NCI-H446 treated with DMSO at 0.1 percent for 48 hours (cell line): ENCODE measurements around the gene ZNF560.
"Not testable (repeated sequence)": the region's sequence is repeated elsewhere in the genome, so short reads cannot be mapped to it uniquely, and the experiment has no call there.

Experiments used
- DNase-seq: peaks from one replicate; lab custom pipeline; 2025; lab: John Stamatoyannopoulos, UW

ZNF560 gene

DNA sequence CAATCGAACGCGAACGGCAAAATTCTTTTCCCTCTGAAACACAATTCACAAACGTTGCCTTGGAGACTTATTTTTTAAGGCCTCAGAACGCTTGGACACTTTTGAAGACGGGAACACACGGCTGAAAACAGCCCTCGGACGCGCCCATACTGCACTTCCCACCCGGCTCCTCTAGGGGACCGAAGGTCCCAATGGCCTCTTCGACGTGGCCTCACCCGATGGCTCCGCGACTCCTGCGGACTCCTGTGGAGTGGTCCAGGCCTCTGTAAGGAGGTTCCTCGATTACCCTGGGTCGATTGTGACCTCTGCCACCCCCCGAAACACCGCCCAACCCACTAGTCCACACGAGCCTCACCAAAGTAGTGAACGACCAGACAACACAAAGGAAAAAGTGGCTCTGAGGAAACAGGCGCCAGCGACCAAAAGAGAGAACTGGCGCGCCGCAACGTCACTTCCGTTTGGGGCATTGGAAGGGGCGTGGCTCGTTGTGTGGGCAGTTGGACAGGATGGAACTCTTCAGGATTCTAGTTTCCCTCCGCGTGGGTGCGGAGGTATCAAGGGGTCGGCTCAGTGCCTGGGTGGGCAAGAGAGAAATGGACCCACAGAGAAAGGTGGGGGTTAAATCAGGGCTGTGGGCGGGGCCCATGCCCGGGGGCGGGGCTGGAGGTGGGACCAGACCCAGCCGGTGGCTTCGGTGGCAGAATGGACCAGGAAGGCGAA lies at the start of gene ZNF560:
Gene ZNF560, minus strand, starts transcription at position 434 of the 720 bp plus-strand sequence. CDS start 23,303 bp downstream, outside the sequence.
- no peak for DNase-seq

DNA sequence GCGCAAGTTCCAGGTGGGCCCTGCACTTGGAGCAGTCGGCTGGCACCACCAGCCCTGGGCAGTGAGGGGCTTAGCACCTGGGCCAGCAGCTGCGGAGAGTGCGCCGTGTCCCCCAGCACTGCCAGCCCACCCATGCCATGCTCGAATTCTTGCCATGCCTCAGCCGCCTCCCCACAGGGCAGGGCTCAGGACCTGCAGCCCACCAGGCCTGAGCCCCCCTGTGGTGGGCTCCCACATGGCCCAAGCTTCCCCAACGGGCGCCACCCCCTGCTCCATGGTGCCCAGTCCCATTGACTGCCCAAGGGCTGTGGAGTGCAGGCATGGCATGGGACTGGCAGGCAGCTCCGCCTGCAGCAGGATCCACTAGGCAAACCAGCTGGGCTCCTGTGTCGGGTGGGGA lies 49.5 kb upstream of the ZNF560 start:
- no peak for DNase-seq

DNA sequence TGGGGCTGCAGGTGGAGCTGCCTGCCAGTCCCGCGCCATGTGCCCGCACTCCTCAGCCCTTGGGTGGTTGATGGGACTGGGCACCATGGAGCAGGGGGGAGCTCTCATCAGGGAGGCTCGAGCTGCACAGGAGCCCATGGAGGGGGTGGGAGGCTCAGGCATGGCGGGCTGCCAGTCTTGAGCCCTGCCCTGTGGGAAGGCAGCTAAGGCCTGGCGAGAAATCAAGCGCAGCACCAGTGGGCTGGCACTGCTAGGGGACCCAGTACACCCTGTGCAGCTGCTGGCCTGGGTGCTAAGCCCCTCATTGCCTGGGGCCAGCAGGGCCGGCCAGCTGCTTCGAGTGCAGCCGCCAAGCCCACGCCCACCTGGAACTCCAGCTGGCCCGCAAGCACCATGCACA lies 42.9 kb upstream of the ZNF560 start:
- DNase-seq: not testable (repeated sequence)

DNA sequence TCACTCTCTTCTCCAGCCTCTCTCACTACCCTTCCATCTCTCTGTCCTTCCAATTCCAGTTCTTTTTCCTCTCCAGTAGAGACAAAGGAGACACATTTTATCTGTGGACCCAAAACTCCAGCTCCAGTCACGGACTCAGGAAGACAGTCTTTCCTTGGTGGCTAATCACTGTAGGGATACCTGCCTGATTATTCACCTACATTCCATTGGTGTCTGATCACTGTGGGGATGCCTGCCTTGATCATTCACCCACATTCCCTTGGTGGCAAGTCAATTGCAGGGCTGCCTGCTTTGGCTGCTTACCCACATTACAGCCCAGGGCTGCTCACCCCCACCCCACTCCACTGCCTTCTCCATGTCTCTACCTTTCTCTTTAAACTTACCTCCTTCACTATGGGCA lies 41.5 kb upstream of the ZNF560 start:
- DNase-seq: not testable (repeated sequence)

DNA sequence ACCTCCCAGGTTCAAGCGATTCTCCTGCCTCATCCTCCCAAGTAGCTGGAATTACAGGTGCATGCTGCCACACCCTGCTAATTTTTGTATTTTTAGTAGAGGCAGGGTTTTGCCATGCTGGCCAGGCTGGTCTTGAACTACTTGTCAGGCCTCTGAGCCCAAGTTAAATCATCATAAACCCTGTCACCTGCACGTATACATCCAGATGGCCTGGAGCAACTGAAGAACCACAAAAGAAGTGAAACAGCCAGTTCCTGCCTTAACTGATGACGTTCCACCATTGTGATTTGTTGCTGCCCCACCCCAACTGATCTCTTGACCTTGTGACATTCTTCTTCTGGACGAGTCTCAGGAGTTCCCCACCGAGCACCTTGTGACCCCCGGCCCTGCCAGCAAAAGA lies 40.8 kb upstream of the ZNF560 start:
- not testable (repeated sequence) for DNase-seq

DNA sequence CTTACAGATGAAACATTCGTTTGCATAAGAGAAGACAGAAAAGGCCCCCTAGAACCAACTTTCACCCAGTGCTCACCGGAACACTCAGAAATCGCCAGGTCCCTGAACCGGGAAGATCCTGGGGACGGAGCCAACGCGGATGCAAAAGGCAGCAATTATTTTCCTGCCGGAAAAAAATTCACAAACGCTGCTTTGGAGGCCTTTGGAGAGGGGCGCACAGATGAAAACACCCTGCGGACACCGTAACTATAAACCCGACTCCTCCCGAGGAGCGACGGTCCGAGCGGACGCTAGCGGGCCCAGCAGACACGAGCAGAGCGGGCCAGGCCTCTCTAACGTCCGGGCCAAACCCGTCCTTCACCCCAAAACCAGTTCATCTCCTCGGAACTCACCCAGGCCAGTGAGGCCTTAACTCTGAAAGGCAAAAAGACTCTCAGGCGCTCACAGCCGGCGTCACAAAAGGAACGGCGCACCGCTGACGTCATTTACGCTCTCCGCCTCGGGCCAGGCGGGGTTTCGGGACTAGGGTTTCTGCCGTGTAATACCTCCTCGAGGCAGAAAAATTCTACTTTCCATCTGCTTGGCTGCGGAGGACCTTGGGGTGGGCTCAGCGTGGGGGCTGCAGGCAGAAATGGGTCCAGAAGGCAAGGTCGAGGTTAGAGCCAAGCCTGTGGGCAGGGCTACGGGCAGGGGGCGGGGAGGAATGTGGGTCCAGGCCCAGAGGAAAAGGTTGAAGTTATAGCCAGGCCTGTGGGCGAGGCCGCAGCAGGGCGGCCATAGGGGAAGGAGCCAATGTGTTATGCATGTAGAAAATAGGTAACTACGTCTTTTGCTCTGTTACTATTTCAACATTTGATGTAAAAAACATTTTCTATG lies 40.0 kb upstream of the ZNF560 start, which contains the start of gene ZNF426:
Gene ZNF426, minus strand, starts transcription at position 463 of the 876 bp plus-strand sequence. CDS start 2,413 bp downstream, outside the sequence.
- DNase-seq: peak; percentile 75

DNA sequence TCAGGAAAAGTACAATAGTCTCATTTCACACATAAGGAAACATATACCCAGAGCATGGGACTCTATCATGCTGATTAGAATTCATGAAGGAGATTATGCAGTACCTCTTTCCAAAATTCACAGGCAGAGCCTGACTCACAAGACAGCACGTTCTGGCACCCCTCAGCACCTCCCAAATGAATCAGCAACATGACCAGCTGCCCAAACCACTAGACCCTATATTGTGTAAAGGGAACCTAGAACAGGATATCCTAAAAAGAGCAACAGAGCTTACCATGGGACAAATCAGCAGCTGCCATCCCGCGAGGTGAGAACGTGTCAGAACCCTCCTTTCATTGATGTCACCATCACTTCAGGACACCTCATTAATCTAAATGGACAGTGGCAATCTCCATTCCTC lies 37.5 kb upstream of the ZNF560 start:
- DNase-seq: no peak

DNA sequence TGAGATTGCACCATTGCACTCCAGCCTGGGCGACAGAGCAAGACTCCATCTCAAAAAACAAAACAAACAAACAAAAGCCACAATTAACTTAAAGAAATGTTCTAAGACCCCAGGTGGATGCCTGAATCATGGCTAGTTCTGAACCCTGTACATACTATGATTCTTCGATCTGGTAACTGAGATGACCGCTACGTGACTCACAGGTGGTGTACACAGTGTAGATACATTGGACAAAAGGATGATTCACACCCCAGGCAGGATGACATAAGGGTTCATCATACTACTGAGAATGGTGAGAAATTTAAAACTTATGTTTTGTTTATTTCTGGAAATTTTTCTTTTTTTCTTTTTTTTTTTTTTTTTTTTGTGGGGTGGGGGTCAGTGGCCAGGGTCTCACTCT lies 33.5 kb upstream of the ZNF560 start:
- no peak for DNase-seq

DNA sequence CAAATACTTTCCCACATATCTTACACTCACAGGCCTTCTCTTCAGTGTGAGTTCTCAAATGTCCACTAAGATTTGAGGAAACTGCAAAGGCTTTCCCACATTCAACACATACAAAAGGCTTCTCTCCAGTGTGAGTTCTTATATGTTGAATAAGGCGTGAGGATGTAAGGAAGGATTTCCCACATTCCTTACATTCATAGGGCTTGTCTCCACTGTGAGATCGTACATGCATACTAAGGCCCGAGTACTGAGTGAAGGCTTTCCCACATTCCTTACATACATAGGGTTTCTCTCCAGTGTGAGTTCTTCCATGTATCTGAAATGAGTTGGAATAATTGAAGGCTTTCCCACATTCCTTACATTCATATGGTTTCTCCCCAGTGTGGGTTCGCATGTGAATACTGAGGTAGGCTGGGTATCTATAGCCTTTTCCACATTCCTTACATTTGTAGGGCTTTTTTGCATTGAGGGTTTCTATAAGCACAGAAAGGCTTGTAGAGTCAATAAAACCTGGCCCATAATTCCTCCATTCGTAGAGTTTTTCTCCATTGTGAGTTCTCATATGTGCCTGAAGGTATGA lies 30.4 kb upstream of the ZNF560 start:
- DNase-seq: no peak

DNA sequence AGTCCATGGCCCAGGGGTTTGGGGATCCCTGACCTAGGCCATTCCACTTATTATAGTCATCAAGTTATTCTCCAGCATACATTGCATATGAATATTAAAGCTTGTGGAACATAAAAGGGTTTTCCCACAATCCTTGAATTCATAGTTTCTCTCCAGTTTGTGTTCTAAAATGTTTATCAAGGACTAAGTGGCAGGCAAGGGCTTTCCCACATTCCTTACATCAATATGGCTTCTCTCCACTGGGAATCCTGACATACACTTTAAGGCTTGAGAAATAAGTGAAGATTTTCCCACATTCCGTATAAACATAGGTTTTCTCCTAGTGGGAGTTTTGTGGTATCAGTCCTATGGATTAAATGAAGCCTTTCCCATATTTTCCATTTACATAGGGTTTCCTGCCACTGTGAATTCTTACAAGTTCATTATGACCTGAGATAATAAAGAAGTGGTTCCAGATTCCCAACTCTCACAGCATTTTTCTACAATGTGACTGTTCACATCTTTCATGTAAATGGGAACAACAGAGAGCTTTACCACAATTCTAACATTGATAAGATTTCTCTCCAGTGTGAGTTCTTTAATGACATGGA lies 25.6 kb upstream of the ZNF560 start:
- no peak for DNase-seq

DNA sequence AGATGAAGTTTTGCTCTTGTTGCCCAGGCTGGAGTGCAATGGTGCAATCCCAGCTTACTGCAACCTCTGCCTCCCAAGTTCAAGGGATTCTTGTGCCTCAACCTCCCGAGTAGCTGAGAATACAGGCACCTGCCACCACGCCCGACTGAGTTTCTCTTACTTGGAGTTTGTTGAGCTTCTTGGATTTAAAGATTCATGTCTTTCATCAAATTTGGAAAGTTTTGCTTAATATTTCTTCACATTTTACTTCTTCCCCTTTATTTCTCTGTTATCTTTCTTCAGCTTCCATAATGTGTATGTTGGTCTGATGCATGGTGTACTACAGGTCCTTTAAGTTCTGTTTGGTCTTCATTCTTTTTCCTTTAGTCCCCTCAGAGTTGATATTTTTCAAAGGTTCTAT lies 8.9 kb upstream of the ZNF560 start:
- DNase-seq: no peak

DNA sequence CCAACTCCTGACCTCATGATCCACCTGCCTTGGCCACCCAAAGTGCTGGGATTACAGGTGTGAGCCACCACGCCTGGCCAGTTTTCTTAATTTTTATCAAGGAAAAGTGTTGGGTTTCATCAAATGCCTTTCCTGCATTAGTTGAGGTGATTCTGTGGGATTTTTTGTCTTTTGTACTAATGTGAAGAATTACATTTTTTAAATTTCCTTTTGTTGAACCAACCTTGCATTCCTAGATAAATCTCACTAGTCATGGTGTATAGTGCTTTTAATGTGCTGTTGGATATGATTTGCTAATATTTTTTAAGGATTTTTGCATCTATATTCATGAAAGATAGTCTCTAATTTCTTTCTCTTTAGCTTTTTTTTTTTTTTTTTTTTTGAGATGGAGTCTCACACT lies 2.4 kb upstream of the ZNF560 start:
- DNase-seq: no peak

DNA sequence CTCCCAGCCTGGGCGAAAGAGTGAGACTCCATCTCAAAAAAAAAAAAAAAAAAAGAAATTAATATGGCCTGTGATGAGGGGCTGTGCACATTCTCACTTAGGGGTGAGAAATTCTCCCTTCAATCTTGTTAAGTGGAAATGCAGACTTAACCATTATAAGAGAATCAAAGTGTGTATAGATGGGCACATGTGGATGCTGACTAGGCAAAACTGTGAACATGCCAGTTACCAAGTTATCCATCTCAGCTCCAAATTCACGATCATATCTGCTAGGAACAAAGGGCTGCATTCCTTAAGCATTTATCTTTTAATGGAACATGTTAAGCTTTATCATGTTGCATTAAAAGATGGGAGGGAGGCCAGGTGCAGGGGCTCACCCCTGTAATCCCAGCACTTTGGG lies 4.3 kb downstream of the ZNF560 start:
- no peak for DNase-seq

DNA sequence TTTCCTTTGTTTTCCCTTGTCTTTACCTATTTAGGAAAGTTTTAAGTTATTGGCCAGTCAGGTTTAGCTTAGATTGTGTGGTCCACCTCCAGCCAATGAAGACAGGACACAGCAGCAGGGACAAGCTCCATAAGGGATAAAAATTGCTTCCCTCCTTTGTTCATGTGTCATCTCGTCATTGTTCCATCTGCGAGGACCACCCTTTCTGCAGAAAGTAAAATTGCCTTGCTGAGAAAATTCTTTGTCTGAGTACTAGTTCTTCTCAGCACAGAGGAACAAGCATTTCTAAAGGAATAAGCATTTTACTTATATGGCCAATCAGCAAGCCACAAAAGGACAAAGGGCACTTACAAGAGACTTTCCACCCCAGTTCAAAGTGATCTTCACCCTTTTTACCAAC lies 11.4 kb downstream of the ZNF560 start:
- DNase-seq: no peak

DNA sequence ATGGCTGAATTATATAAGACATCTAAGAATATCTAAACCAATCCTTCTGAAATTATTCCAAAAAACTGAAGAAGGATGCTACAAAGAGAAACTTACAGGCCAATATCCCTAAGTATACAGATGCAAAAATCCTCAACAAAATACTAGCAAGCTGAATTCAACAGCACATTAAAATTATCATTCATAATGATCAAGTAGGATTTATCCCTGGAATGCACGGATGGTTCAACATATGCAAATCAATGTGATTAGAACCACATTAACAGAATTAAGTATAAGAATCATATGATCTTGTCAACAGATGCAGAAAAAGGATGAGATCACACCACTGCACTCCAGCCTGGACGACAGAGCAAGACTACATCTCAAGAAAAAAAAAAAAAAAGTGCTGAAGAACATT lies 13.3 kb downstream of the ZNF560 start:
- no peak for DNase-seq

DNA sequence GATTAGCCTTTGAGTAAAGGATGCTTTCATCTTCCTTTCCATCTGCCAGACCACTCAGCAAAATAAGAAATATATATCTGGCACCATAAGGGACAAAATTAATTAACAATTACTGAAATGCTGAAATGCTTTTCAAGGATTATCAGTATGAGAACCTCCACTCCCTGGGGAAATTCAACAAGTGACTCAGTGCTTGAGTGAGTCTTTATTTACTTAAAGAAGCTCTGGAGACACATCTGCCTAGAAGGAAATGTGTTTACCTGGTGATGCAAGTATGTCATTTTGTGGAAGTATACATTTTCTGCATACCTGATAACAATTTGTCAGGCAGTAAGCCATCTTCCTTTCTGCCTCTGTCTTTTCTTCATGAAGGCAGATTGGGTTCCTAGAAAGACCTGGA lies 23.4 kb downstream of the ZNF560 start:
- DNase-seq: no peak

DNA sequence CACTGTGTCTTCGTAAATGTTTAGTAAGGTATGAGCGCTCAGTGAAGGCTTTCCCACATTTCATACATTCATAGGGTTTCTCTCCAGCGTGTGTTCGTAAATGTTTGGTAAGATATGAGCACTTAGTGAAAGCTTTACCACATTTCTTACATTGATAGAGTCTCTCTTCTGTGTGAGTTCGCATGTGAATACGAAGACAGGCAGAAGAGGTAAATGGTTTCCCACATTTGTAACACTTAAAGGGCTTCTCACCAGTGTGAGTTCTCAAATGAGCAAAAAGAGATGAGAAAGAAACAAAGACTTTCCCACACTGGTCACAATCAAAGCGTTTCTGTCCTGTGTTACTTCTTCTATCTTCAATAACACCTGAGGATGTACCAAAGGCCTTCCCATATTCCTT lies 31.3 kb downstream of the ZNF560 start:
- DNase-seq: no peak

DNA sequence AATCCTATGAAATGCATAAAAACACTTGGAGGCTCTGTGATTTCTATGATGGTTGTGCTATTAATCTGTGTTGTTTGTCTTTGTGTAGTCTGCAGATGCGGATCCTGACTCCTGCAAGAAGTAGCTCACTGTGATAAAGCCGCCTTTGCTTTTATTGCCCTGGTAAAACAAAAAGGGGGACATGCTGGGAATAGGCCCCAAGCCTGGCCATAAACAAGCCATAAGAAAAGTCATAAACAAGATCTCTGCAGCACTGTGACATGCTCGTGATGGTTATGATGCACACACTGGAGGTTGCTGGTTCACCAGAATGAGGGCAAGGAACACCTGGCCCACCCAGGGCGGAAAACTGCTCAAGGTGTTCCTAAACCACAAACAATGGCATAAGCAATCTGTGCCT lies 36.5 kb downstream of the ZNF560 start:
- no peak for DNase-seq

DNA sequence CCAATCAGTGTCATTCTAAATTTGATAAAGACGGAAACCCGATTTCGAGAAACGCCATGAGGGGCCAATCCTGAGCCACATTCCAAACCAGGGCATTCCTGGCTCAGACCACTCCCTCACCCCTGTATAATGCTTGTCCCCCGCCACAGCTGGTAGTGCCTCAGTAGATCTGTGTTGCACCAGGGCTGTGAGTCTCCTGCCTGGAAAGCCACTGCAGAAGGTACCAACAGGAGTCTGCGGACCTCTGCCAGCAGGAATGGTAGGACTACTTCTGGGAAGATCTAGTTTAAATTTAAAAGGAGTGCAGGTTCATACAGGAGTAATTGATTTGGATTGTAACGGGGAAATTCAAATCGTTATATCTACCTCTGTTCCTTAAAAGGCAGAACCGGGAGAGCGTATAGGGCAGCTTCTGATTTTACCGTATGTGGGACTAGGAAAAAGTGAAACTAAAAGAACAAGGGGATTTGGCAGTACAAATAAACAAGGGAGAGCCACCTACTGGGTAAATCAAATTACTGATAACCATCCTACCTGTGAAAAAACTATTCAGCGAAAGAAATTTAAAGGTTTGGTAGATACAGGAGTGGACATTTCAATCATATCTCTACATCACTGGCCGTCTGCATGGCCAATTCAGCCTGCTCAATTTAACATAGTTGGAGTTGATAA lies 42.3 kb downstream of the ZNF560 start:
- no peak for DNase-seq

DNA sequence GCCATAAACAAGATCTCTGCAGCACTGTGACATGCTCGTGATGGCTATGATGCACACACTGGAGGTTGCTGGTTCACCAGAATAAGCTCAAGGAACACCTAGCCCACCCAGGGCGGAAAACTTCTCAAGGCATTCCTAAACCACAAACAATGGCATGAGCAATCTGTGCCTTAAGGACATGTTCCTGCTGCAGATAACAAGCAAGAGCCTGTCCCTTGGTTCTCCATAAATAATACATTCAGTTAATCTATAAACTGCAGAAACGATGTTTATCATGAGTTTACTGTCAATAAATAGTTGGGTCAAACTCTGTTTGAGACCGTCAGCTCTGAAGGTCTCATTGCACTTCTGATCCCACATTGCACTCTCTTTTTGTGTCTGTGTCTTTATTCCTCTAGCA lies 44.5 kb downstream of the ZNF560 start:
- no peak for DNase-seq

DNA sequence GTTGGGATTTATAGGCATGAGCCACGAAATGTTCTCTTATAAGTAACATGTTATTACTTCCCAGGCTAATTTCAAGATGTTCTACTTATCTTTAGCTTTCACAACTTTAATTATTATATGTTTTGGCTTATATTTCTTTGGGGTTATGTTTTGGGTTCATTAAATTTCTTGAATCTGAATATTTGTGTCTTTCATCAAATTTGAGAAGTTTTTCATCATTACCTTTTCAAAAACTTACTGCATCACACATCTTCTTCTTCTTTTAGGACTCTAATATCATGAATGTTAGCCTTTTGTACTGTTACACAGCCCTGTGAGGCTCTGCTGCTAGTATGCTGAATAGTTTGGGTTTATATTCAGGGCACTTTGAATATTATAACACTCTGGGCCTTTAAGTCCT lies 53.4 kb downstream of the ZNF560 start:
- DNase-seq: no peak

DNA sequence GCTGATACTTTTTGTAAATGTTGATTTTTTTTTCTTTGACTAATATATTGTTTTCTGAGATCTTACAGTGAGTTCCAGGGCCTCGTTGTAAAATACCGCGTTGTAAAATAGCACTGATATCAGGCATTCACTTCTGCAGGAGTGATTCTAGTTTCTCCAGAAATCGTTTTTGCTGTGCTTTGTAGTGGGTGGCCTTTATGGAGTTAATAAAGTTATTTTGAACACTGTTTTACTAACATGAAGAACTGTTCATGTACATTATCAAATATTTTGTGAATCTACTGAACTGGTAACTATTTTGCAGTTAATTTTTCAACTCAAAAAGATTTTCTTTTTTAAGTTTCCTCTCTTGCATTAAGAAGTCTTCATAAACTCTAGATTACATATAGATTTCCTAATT lies 62.1 kb downstream of the ZNF560 start:
- DNase-seq: no peak
